PC-9 (cell line): Measurements from ENCODE around the gene TMEM92. TPM values are rescaled to one million over a fixed set of nuclear protein-coding genes. Genes with fewer than 3 reads are reported as not detected.

Experiments
- BruUV-seq: library from RNA; stranded (reverse); fragments of 400-500 nt; replicated peaks from 2 replicates; lab custom pipeline; 2021; lab: Mats Ljungman, UMichigan
- CTCF ChIA-PET: fragments of 300-600 bp; sonication (Branson Sonifier 250); formaldehyde crosslinking; loops from one replicate; lab custom pipeline; 2022; ENCODE audit warnings: antibody characterized with exemption; lab: Charles Lee
- POLR2A ChIA-PET: fragments of 300-600 bp; sonication (Branson Sonifier 250); formaldehyde crosslinking; loops from one replicate; lab custom pipeline; 2022; ENCODE audit warnings: antibody characterized with exemption; ENCODE audit not compliant: unreplicated experiment; lab: Charles Lee
- DNase-seq, 2 experiments: peaks; one replicate each; pipeline versions ENCODE4 v3.0.0 to v3.0.0-alpha.2; 2015 to 2022; ENCODE audit warnings: mixed read lengths in 1 of 2
- H2AFZ ChIP-seq: fragments of 200-600 bp; sonication (generic); 2 replicates; pipeline ENCODE4 v1.8.1; 2017; ENCODE audit warnings: antibody characterized with exemption
- H3F3A ChIP-seq: fragments of 200-600 bp; sonication (generic); 2 replicates; pipeline ENCODE4 v1.8.1; 2017; ENCODE audit warnings: antibody characterized with exemption, mild to moderate bottlenecking, low read depth; ENCODE audit not compliant: insufficient read depth
- H3K27ac ChIP-seq: fragments of 200-600 bp; sonication (generic); 2 replicates; pipeline ENCODE4 v1.6.1; 2016; ENCODE audit warnings: mixed run types
- H3K27me3 ChIP-seq: fragments of 200-600 bp; sonication (generic); 2 replicates; pipeline ENCODE4 v1.6.1; 2016; ENCODE audit warnings: low read depth, mixed run types; ENCODE audit not compliant: insufficient read depth
- H3K36me3 ChIP-seq: fragments of 200-600 bp; sonication (generic); 2 replicates; pipeline ENCODE4 v1.6.1; 2016; ENCODE audit warnings: low read depth, mixed run types
- H3K4me1 ChIP-seq: fragments of 200-600 bp; sonication (generic); replicated peaks from 2 replicates; pipeline ENCODE4 v1.6.1; 2016; ENCODE audit warnings: mixed run types; ENCODE audit not compliant: insufficient read depth
- H3K4me2 ChIP-seq: fragments of 200-600 bp; sonication (generic); 2 replicates; pipeline ENCODE4 v1.6.1; 2017; ENCODE audit warnings: mixed run types
- H3K4me3 ChIP-seq: fragments of 200-600 bp; sonication (generic); 2 replicates; pipeline ENCODE4 v1.6.1; 2016; ENCODE audit warnings: mixed run types
- H3K79me2 ChIP-seq: fragments of 200-600 bp; sonication (generic); 2 replicates; pipeline ENCODE4 v1.6.1; 2017; ENCODE audit warnings: low read depth, mixed run types
- H3K9me2 ChIP-seq: fragments of 200-600 bp; sonication (generic); 2 replicates; pipeline ENCODE4 v1.8.1; 2017; ENCODE audit warnings: mild to moderate bottlenecking; ENCODE audit not compliant: insufficient read depth
- H3K9me3 ChIP-seq: fragments of 200-600 bp; sonication (generic); 2 replicates; pipeline ENCODE4 v1.8.1; 2016; ENCODE audit warnings: low read depth; ENCODE audit not compliant: insufficient read depth
- H4K20me1 ChIP-seq: fragments of 200-600 bp; sonication (generic); 2 replicates; pipeline ENCODE4 v1.8.1; 2017; ENCODE audit not compliant: insufficient read depth
- CTCF ChIP-seq: fragments of 200-600 bp; sonication (generic); conservative IDR thresholded peaks from 2 replicates; pipeline ENCODE4 v1.6.1; 2017; ENCODE audit warnings: mixed run types, antibody characterized with exemption, mild to moderate bottlenecking, moderate library complexity
- EZH2 ChIP-seq: fragments of 200-600 bp; sonication (generic); IDR thresholded peaks from 2 replicates; pipeline ENCODE4 v1.8.0; 2017; ENCODE audit warnings: antibody characterized with exemption, low read depth
- intact Hi-C: fragments of 100-400 bp; cut with micrococcal nuclease; formaldehyde crosslinking; loops from one replicate; pipeline ENCODE4 v1.10.0; 2022; ENCODE audit not compliant: unreplicated experiment
- total RNA-seq: library from RNA; stranded (reverse); gene quantifications from 2 replicates; pipeline ENCODE4 v1.2.3, GENCODE V29; 2021

Gene TMEM92
- total RNA-seq, 1 experiment from 2014 or later = 16.6 TPM

- Histone ChIP-seq H3K36me3 (no peaks in the 10 kb centered on the region; the same call in 1 of the 2 replicates), H3K9me2 (no peaks in the 10 kb centered on the region), H2AFZ (peak overlapping the region; percentile 74; the same call in 1 of the 2 replicates), H3F3A (peaks cover 28% of the 10 kb centered on the region), H3K4me3 (no peak overlapping the region), H3K27ac (peak overlapping the region; percentile 92), H4K20me1 (no peaks in the 10 kb centered on the region), H3K79me2 (0 out of 2 replicates have a peak, but pooled peaks cover 14% of the 10 kb centered on the region), H3K4me1 (peaks cover 44% of the 10 kb centered on the region), H3K9me3 (no peaks in the 10 kb centered on the region), H3K27me3 (no peaks in the 10 kb centered on the region), H3K4me2 (peak overlapping the region; percentile 79)
- no peak for TF ChIP-seq EZH2
- TF ChIP-seq CTCF = no peak
- intact Hi-C loops = loop anchor here (2.0 to 10.0 kb wide), 2 partner anchors 16 to 266 kb away; partner anchors contain the start of gene TMEM92
- ChIA-PET CTCF (interaction anchor here (0.7 to 0.9 kb wide), 2 partner anchors 18 to 29 kb away, joined by 7 to 11 read pairs; no protein-coding TSS in a partner anchor), POLR2A (interaction anchor here (0.6 kb wide), 1 partner anchor 145 kb away, joined by 3 read pairs; no protein-coding TSS in a partner anchor)
- no peak for DNase-seq
- BruUV-seq = no TSS peak
These were observed 16.7 kb downstream of the TMEM92 start for GRCh38 chr17:50290933-50291332.

GRCh38 chr17:50292465-50292864, 18.2 kb downstream of the TMEM92 start:
- Histone ChIP-seq H4K20me1 (no peaks in the 10 kb centered on the region), H2AFZ (no peak overlapping the region), H3K4me1 (peaks cover 38% of the 10 kb centered on the region), H3K9me3 (no peaks in the 10 kb centered on the region), H3K79me2 (0 out of 2 replicates have a peak, but pooled peaks cover 14% of the 10 kb centered on the region), H3K4me3 (no peak overlapping the region), H3K4me2 (no peak overlapping the region), H3K27ac (no peak overlapping the region), H3K9me2 (no peaks in the 10 kb centered on the region), H3K27me3 (no peaks in the 10 kb centered on the region), H3F3A (peaks cover 28% of the 10 kb centered on the region), H3K36me3 (no peaks in the 10 kb centered on the region)
- no peak for DNase-seq
- ChIA-PET POLR2A (interaction anchor here (0.6 to 0.7 kb wide), 3 partner anchors 17 to 446 kb away, joined by 3 to 10 read pairs (median 5); no protein-coding TSS in a partner anchor), CTCF (interaction anchor here (0.6 kb wide), 1 partner anchor 936 kb away, joined by 9 read pairs; no protein-coding TSS in a partner anchor)
- BruUV-seq = no TSS peak
- TF ChIP-seq CTCF = no peak
- TF ChIP-seq EZH2 = no peak
- intact Hi-C loops = loop anchor here (10.0 kb wide), 1 partner anchor 268 kb away; no protein-coding TSS in a partner anchor

GRCh38 chr17:50295021-50295420, 20.8 kb downstream of the TMEM92 start:
- no peak overlapping the region for H2AFZ ChIP-seq
- intact Hi-C loops = loop anchor here (5.0 to 10.0 kb wide), 3 partner anchors 270 to 728 kb away; partner anchors contain the start of gene DLX3
- ChIA-PET CTCF (interaction anchor here (0.6 kb wide), 1 partner anchor 95 kb away, joined by 8 read pairs; no protein-coding TSS in a partner anchor), POLR2A (no interaction called here)
- no peak overlapping the region for H3K4me2 ChIP-seq
- no peaks in the 10 kb centered on the region for H4K20me1 ChIP-seq
- H3K27ac ChIP-seq = no peak overlapping the region
- H3K9me3 ChIP-seq = no peaks in the 10 kb centered on the region
- H3K27me3 ChIP-seq = no peaks in the 10 kb centered on the region
- H3K9me2 ChIP-seq = no peaks in the 10 kb centered on the region
- H3K79me2 ChIP-seq = no peaks in the 10 kb centered on the region
- no peaks in the 10 kb centered on the region for H3K36me3 ChIP-seq
- no peak for TF ChIP-seq EZH2
- no peak for TF ChIP-seq CTCF
- no peak for DNase-seq
- H3K4me1 ChIP-seq = peaks cover 13% of the 10 kb centered on the region
- BruUV-seq = no TSS peak
- peaks cover 14% of the 10 kb centered on the region for H3F3A ChIP-seq
- no peak overlapping the region for H3K4me3 ChIP-seq
